ENCODE measurements around the gene MFNG. TPM values are rescaled to one million over a fixed set of nuclear protein-coding genes. Genes with fewer than 3 reads are reported as not detected.

MFNG gene
- total RNA-seq, 1 experiment from 2014 or later: 3.3 TPM

GRCh38 chr22:37521236-37521739 lies 35.1 kb upstream of the MFNG start:
- no peak for DNase-seq
- Histone ChIP-seq H3K79me2 (ENCODE audit: insufficient read depth, low read length) (no peaks in the 10 kb centered on the region), H4K91ac (ENCODE audit: insufficient read length, low read depth, low read length) (no peak overlapping the region), H3K4me2 (ENCODE audit: insufficient read depth, insufficient read length, low read length) (no peak overlapping the region), H2BK5ac (ENCODE audit: insufficient read length, low read length) (no peak overlapping the region), H3K14ac (ENCODE audit: insufficient read depth, low read length) (no peak overlapping the region), H3K4ac (ENCODE audit: low read depth, low read length) (no peak overlapping the region), H2BK12ac (ENCODE audit: insufficient read length, low read depth, low read length) (no peak overlapping the region), H3K9me3 (ENCODE audit: control insufficient read depth, low read depth, low read length) (no peaks in the 10 kb centered on the region), H3K27me3 (ENCODE audit: insufficient read depth, low read length) (no peaks in the 10 kb centered on the region; the same call in 1 of the 2 replicates), H2BK120ac (ENCODE audit: low read depth, low read length, poor library complexity, severe bottlenecking) (no peak overlapping the region), H3K18ac (ENCODE audit: insufficient read length, low read depth, low read length) (no peak overlapping the region), H3K56ac (ENCODE audit: insufficient read length, low read depth, low read length) (no peak overlapping the region), H4K5ac (ENCODE audit: insufficient read length, low read depth, low read length) (no peak overlapping the region), H3T11ph (ENCODE audit: low read length) (no peak overlapping the region), H2BK20ac (ENCODE audit: low read depth, low read length, poor library complexity, severe bottlenecking) (no peak overlapping the region), H3K9ac (ENCODE audit: extremely low read depth, insufficient read length, low read length) (no peak overlapping the region), H3K23ac (ENCODE audit: insufficient read length, low read depth, low read length) (no peak overlapping the region), H3K27ac (ENCODE audit: insufficient read length, low read depth, low read length) (no peak overlapping the region), H3K4me1 (ENCODE audit: insufficient read depth, low read length) (no peaks in the 10 kb centered on the region; the same call in 1 of the 2 replicates), H4K8ac (replicated peaks; ENCODE audit: insufficient read length, low read depth, low read length) (no peak overlapping the region), H2AK5ac (ENCODE audit: insufficient read length, low read length) (no peak overlapping the region), H3K79me1 (ENCODE audit: insufficient read depth, low read depth, low read length, poor library complexity, severe bottlenecking) (no peaks in the 10 kb centered on the region), H4K20me1 (ENCODE audit: control insufficient read depth, insufficient read depth, insufficient read length) (no peaks in the 10 kb centered on the region), H3K23me2 (ENCODE audit: insufficient read length, low read depth, low read length, poor library complexity, severe bottlenecking) (peaks cover 4% of the 10 kb centered on the region), H2AFZ (ENCODE audit: low read length) (no peak overlapping the region), H2BK15ac (ENCODE audit: low read depth, low read length) (no peak overlapping the region)
- Mint-ChIP-seq H3K4me3 (peak overlapping the region in 1 of 2 experiments; percentile 43; a peak in 1 of 5 replicates), H3K27me3 (ENCODE audit: low read depth) (peaks cover 44% of the 10 kb centered on the region), H3K27ac (no peak overlapping the region), H3K4me1 (peaks cover 10 to 16% of the 10 kb centered on the region in 2 experiments), H3K9me3 (peaks cover 0 to 1% of the 10 kb centered on the region in 2 experiments; a peak in 1 of 5 replicates), H3K36me3 (ENCODE audit: insufficient read depth in 1 of 3, low read depth in 3 of 3) (peaks cover 0 to 4% (median 2%) of the 10 kb centered on the region in 3 experiments; a peak in 4 of 7 replicates)
- no peak for TF ChIP-seq CTCF (conservative IDR thresholded peaks at IDR 0.05)
- no CpG with 5 or more reads among the region's 14 CpGs for WGBS (ENCODE audit: extremely low coverage, insufficient read length, low lambda C conversion rate)

All from H9 (cell line).